Stimulated activated naive CD8-positive, alpha-beta T cell treated with anti-CD3 and anti-CD28 coated beads, Interleukin-15, amount 100 ng/mL, for 72 hours (primary cell): ENCODE data around the gene ATG3.

Experiments
- ATAC-seq: fragments of 150-1000 bp; cut with Tn5 transposase; 2 replicates; pipeline ENCODE4 v1.10.0; 2021; ENCODE audit warnings: mild to moderate bottlenecking, moderate library complexity
- DNase-seq, 2 donors: peaks; one replicate each; pipeline ENCODE4 v3.0.0; 2021 to 2022
- H3K27ac Mint-ChIP-seq, 2 donors: one replicate each; pipeline ENCODE4 v1.8.0; 2022; ENCODE audit warnings: mild to moderate bottlenecking in 2 of 2, mixed read lengths in 2 of 2, moderate library complexity in 2 of 2
- H3K27me3 Mint-ChIP-seq: one replicate; pipeline ENCODE4 v1.8.0; 2022; ENCODE audit warnings: mixed read lengths
- H3K4me1 Mint-ChIP-seq: one replicate; pipeline ENCODE4 v1.8.0; 2022; ENCODE audit warnings: mild to moderate bottlenecking, mixed read lengths
- H3K4me3 Mint-ChIP-seq, 2 donors: one replicate each; pipeline ENCODE4 v1.8.0; 2022; ENCODE audit warnings: mild to moderate bottlenecking in 2 of 2, mixed read lengths in 2 of 2, moderate library complexity in 1 of 2
- H3K9me3 Mint-ChIP-seq, 2 donors: one replicate each; pipeline ENCODE4 v1.8.0; 2022; ENCODE audit warnings: mixed read lengths in 2 of 2

The ATG3 gene

DNA sequence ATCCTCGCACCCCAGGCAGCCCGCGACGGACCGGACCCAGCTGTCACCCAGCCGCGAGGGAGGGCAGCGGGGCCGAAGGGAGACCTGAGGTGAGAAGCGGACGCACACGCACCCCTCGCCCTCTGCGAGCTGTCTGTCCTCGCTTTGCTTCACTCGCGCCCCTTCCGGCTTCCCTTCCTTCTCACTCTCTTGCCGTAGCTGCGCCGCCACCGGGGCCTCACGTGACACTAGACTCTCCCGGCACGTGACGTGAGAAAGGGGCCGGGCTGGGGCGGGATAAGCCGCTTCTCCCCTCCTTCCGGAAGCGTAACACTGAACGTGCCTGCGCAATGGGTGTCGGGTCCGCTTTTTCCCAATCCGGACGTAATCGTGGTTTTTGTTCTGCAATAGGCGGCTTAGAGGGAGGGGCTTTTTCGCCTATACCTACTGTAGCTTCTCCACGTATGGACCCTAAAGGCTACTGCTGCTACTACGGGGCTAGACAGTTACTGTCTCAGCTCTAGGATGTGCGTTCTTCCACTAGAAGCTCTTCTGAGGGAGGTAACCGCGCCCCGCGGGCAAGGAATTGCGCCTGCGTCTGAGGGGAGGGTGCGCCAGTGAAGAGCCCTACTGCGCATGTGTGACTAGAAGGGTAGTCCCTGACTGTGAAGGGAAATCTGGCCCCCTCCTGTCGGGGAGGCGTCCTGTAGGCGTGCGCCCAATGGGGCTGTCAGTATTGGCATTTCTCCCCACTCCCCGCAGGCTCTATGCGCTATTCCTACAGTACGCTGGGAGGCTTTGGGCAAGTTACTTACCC lies at the start of gene ATG3, which contains the start of gene SLC35A5:
Gene ATG3 (minus strand): TSS at position 229 of the 796 bp plus-strand sequence. CDS start 434 bp downstream, outside the sequence.
Gene SLC35A5 (plus strand): TSS at position 312 of the 796 bp plus-strand sequence. CDS start 1,359 bp downstream, outside the sequence.
- peaks cover 22% of the 10 kb centered on the region for H3K4me1 Mint-ChIP-seq
- DNase-seq = peak; percentile 96 to 98
- no peaks in the 10 kb centered on the region for H3K9me3 Mint-ChIP-seq

DNA sequence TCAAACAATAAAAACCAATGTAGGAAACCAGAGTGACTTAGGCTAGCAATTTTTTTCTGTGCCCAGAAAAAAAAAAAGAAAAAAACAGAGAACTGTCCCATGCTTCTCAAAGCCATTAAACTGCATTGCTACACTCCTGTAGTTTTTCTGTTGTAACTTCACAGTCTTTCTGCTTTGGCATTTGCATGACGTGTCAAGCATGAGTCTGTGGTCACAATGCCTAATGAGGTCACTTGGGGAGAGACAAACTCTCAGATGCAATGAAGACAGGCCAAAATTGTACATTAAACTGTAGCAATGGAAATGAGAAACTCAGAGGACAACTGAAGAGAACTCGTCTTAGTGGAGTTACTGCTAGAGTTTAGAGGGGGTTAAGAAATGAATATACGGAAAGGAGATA lies 48.4 kb upstream of the ATG3 start:
- Mint-ChIP-seq H3K27ac (no peak overlapping the region), H3K27me3 (peaks cover 13% of the 10 kb centered on the region), H3K4me1 (no peaks in the 10 kb centered on the region), H3K4me3 (no peak overlapping the region), H3K9me3 (no peaks in the 10 kb centered on the region)
- no peak for ATAC-seq
- no peak for DNase-seq

More for the DNA sequence above, at the start of gene ATG3, which contains the start of gene SLC35A5:
- Mint-ChIP-seq H3K4me3 (peak within 1 kb of the TSS; percentile 91 to 97), H3K27me3 (no peaks in the 10 kb centered on the region), H3K27ac (peak within 1 kb of the TSS; percentile 95 to 99)
- peak; percentile 88 for ATAC-seq

DNA sequence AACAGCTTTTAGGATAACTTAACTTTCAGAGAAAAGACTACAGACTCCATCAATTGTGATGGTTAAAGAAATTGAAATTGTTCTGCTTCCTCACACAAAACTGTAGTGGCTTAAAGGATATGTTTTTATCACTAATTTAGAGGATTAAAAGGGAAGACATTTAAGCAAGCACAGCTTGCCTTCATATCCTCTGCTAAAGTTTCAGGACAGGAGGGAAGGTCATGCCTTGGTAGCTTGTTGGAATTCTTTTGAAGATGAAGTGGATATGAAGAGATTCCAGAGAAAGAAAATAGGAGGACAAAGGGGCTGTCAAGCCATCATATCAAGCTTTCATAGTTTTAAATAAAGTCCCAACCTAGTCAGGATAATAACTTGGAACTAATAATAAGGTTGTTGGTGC lies 46.1 kb upstream of the ATG3 start:
- Mint-ChIP-seq H3K27ac (no peak overlapping the region), H3K4me1 (no peaks in the 10 kb centered on the region), H3K27me3 (peaks cover 13% of the 10 kb centered on the region), H3K9me3 (no peaks in the 10 kb centered on the region), H3K4me3 (no peak overlapping the region)
- DNase-seq = no peak
- no peak for ATAC-seq

DNA sequence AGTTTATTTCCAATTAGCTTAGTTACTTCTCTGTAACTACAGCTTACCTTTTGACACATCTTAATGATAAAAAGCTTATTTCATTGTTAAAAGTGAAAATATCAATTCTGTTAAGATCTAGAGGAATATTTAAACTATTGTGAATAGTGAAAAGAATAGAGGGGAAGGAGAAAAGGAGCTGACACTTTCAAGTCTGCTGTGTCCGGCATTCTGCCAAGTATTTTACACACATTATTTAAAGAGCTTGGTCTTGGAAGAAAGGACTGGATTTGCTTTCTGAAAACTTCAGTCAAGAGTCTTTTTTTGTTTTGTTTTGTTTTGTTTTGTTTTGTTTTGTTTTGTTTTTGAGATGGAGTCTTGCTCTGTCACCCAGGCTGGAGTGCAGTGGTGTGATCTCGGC lies 44.3 kb upstream of the ATG3 start:
- ATAC-seq (no peak), DNase-seq (no peak)
- no peaks in the 10 kb centered on the region for H3K9me3 Mint-ChIP-seq
- H3K27ac Mint-ChIP-seq = no peak overlapping the region
- no peak overlapping the region for H3K4me3 Mint-ChIP-seq
- H3K4me1 Mint-ChIP-seq = peaks cover 12% of the 10 kb centered on the region
- peaks cover 13% of the 10 kb centered on the region for H3K27me3 Mint-ChIP-seq

DNA sequence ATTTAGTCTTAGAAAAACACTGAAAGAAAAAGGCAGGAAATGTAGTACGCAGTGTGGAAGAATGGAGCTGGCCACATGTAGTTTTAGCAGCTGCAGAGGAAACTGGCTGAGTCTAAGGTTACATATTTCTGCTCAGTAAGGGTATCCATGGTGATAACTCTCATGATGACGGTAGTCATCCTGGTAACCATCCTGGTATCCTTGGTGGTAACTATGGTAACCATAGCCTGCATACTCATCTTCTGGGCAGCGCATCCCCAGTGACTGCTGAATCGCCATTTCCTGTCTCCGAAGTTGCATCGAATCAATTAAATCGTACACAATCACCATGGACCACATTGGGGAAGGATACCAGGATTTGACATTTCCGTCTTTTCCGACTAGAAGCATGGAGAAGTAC lies 43.5 kb upstream of the ATG3 start:
- ATAC-seq (peak; percentile 72), DNase-seq (peak in 1 of 2 donors; percentile 12)
- no peak overlapping the region for H3K4me3 Mint-ChIP-seq
- peaks cover 12% of the 10 kb centered on the region for H3K4me1 Mint-ChIP-seq
- no peak overlapping the region for H3K27ac Mint-ChIP-seq
- peaks cover 13% of the 10 kb centered on the region for H3K27me3 Mint-ChIP-seq
- H3K9me3 Mint-ChIP-seq = no peaks in the 10 kb centered on the region

DNA sequence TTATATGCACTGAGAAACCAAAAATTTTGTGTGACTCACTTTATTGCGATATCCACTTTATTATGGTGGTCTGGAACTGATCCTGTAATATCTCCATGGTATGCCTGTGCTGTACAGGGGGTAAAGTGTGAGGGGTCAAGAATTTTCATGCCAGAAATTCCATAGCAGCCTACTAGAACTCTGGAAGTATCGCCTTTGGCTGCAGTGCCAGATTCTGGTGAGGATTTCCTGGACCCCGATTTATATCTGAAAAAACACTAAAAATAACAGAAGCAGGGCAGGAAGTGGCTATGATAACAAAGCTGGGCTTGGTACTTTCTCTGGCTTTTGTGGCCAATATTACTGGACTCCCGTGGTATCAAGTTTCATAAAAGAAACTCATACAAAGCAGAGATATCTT lies 42.8 kb upstream of the ATG3 start:
- peaks cover 13% of the 10 kb centered on the region for H3K27me3 Mint-ChIP-seq
- no peaks in the 10 kb centered on the region for H3K9me3 Mint-ChIP-seq
- no peak overlapping the region for H3K4me3 Mint-ChIP-seq
- H3K27ac Mint-ChIP-seq = no peak overlapping the region
- DNase-seq (no peak), ATAC-seq (no peak)
- peaks cover 12% of the 10 kb centered on the region for H3K4me1 Mint-ChIP-seq

DNA sequence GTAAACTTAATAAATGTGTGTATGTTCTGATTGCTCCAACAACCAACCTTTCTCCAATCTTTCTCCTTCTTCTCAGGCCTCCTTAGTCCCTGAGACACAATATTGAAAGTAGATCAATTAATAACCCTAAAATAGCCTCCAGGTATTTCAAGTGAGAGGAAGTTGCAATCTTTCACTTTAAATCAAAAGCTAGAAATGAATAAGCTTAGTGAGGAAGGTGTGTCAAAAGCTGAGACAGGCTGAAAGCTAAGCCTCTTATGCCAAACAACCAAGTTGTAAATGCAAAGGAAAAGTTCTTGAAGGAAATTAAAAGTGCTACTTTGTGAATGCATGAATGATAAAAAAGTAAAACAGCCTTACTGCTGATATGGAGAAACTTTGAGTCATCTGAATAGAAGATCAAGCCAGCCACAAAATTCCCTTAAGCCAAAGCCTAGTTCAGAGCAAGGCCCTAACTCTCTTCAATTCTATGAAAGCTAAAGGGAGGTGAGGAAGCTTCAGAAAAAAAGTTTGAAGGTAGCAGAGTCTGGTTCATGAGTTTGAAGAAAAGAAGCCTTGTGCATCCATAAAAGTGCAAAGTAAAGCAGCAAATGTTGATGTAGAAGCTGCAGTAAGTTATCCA lies 40.6 kb upstream of the ATG3 start:
- Mint-ChIP-seq H3K27ac (peak overlapping the region in 1 of 2 donors; percentile 44), H3K4me3 (peak overlapping the region in 1 of 2 donors; percentile 6), H3K9me3 (no peaks in the 10 kb centered on the region), H3K27me3 (peaks cover 4% of the 10 kb centered on the region), H3K4me1 (peaks cover 12% of the 10 kb centered on the region)
- ATAC-seq = peak; percentile 69
- DNase-seq = no peak

DNA sequence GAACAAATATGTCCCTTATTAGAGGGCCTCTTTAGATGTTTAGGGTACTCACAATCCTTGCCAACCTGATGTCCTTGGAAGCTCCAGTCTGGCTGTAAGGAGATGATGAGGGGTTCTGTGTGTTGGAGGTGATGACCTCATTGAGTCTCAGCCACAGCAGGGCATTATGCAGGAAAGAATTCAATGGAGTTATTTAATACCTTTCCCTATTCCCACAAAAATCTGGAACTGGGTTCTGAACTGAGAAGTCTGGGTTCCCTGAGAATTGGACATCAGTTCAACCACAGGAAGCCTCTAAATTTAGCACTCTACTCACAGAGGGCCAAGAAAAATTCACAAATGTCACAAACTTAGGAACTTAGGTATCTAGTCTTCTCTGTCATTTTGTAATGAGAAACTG lies 37.0 kb upstream of the ATG3 start:
- no peak for DNase-seq
- H3K9me3 Mint-ChIP-seq = no peaks in the 10 kb centered on the region
- no peaks in the 10 kb centered on the region for H3K27me3 Mint-ChIP-seq
- peaks cover 12% of the 10 kb centered on the region for H3K4me1 Mint-ChIP-seq
- no peak overlapping the region for H3K27ac Mint-ChIP-seq
- no peak overlapping the region for H3K4me3 Mint-ChIP-seq
- ATAC-seq = no peak

DNA sequence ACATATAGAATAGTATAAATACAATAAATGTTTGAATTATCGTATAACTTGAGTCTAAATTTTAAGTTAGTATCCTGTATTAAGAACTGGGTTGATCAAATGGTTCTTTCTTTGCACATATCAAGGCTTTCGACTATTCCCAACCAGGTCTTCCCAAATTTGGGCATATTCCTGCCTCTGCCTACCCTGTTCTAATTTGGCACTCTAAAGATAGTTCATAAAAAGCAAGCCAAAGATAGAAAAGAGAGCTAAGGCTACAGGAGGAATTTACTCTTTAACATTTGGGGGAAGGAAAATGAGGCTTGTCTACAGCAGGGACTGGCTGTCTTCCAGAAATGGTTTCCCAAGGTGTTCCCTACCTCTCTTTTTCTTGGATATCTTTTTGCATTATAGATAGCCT lies 36.2 kb upstream of the ATG3 start:
- no peak for DNase-seq

DNA sequence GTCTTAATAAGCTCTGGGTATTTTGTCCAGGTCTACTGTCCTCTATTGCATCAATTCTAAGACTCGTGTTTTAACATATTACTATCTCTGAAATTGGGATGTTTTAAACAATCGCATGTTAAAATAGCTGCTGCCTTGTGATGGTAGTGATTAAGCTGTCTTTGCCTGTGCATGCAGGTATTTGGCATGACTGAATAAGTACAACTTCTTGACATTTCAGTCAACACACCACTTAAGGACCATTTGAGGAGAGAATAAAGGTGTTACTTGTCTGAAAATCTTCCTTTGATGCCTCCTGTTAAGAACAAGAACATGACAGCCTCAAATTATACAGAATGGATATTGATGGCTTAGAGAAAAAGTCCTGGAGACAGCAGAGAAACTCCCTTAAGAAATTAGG lies 33.1 kb upstream of the ATG3 start:
- Mint-ChIP-seq H3K4me1 (no peaks in the 10 kb centered on the region), H3K27ac (no peak overlapping the region), H3K27me3 (no peaks in the 10 kb centered on the region), H3K4me3 (no peak overlapping the region), H3K9me3 (no peaks in the 10 kb centered on the region)
- no peak for DNase-seq
- ATAC-seq = no peak

More for the DNA sequence above, 36.2 kb upstream of the ATG3 start:
- H3K27me3 Mint-ChIP-seq = no peaks in the 10 kb centered on the region
- H3K9me3 Mint-ChIP-seq = no peaks in the 10 kb centered on the region
- H3K4me1 Mint-ChIP-seq = peaks cover 12% of the 10 kb centered on the region
- ATAC-seq = no peak
- H3K4me3 Mint-ChIP-seq = no peak overlapping the region
- H3K27ac Mint-ChIP-seq = peak overlapping the region in 1 of 2 donors; percentile 34

DNA sequence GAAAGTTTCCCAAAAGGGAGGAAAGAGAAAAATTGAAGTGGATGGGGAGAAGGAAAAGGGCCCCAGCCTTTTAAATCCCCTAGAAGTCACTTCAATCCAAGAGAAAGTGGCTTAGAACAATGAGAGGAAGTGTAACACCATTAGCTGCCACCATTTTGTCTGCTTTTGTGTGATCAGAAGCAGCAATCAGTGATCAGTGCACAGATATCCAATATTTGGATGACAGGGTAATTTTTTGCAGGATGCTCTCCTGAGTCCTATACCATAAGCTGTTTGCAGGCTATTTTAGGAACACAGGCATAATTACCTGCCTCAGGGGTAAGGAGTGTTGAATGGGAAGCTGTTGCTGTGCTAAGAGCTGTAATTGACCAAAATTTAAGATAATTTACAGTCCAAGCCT lies 31.5 kb upstream of the ATG3 start:
- DNase-seq (no peak), ATAC-seq (no peak)
- Mint-ChIP-seq H3K4me1 (no peaks in the 10 kb centered on the region), H3K9me3 (no peaks in the 10 kb centered on the region), H3K27ac (no peak overlapping the region), H3K4me3 (no peak overlapping the region), H3K27me3 (no peaks in the 10 kb centered on the region)

DNA sequence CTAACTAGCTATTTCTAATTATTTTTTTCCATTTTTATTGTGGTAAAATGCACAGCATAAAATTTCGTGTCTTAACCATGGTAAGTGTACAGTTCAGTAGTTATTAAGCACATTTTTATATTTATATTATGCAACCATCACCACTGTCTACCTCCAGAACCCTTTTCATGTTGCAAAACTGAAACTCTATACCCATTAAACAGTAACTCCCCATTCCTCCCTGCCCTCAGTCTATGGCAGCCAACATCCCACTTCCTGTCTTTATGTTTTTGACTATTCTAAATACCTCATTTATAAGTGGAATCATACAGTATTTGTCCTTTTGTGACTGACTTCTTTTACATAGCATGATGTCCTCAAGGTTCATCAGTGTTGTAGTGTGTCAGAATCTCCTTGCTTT lies 25.6 kb upstream of the ATG3 start:
- peaks cover 5% of the 10 kb centered on the region for H3K4me1 Mint-ChIP-seq
- H3K27me3 Mint-ChIP-seq = no peaks in the 10 kb centered on the region
- no peaks in the 10 kb centered on the region for H3K9me3 Mint-ChIP-seq
- ATAC-seq = no peak
- H3K4me3 Mint-ChIP-seq = no peak overlapping the region
- no peak for DNase-seq
- no peak overlapping the region for H3K27ac Mint-ChIP-seq

DNA sequence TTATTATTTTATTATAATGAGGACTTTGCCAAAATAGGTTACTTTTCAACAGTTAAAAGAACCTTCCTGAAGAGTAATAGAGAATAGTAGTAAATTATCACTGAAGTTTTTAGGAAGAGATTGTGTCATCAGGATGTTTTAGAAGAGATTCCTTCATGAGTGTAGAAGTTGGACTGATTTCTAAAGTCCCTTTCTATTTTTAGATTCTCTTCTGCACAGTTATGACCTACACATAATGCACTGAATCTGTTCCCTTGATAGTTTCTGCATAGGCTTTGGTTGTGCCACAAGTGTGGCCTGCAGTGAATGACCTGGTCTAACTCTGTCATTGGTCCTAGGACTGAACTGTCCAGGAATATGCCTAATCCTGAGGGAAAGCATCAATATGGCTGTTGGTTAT lies 24.0 kb upstream of the ATG3 start:
- DNase-seq = no peak
- no peak for ATAC-seq
- H3K27ac Mint-ChIP-seq = no peak overlapping the region
- H3K9me3 Mint-ChIP-seq = no peaks in the 10 kb centered on the region
- no peak overlapping the region for H3K4me3 Mint-ChIP-seq
- H3K4me1 Mint-ChIP-seq = peaks cover 5% of the 10 kb centered on the region
- H3K27me3 Mint-ChIP-seq = no peaks in the 10 kb centered on the region

DNA sequence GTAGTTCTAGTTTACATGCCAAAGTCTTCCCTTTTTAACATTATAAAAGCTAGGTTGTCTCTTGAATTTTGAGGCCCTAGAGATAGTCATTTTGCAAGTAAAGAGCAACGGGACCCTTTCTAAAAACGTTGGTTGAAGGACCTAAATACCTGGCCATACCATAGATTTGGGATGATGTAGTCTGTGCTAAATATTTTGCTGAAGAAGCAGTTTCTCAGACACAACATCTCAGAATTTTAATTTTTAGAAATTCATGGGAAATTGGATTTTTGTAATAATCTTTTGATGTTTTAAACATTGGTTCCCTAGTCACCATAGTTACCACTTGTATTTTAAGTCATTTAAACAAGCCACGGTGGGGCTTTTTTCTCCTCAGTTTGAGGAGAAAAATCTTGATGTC lies 21.3 kb upstream of the ATG3 start:
- ATAC-seq (no peak), DNase-seq (no peak)
- Mint-ChIP-seq H3K4me3 (no peak overlapping the region), H3K4me1 (peaks cover 5% of the 10 kb centered on the region), H3K27me3 (no peaks in the 10 kb centered on the region), H3K27ac (no peak overlapping the region), H3K9me3 (no peaks in the 10 kb centered on the region)

DNA sequence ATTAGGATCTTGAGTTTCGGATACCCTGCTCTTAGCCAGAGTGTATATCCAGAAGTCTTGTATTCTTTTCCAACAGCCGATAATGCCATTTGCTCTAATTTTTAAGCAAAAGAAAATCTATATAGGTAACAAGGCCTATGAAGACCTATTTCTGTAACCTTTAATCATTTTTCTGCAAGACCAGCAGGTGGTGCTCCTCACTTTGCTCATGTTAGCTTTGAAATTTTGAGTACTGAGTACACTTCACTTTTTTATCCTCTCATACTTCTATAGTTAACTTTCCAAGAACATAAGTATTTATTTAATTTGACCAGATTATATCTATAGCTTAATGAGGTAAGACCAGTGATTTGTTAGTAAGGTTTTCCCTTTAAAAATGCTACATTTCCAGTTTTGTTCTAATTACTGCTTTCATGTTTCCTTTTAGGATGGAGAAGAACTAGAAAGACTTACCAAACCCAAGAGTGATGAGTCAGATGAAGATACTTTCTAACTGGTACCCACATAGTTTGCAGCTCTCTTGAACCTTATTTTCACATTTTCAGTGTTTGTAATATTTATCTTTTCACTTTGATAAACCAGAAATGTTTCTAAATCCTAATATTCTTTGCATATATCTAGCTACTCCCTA lies 20.6 kb upstream of the ATG3 start:
- H3K9me3 Mint-ChIP-seq = no peaks in the 10 kb centered on the region
- peak; percentile 56 for ATAC-seq
- no peaks in the 10 kb centered on the region for H3K27me3 Mint-ChIP-seq
- H3K27ac Mint-ChIP-seq = no peak overlapping the region
- H3K4me1 Mint-ChIP-seq = peaks cover 2% of the 10 kb centered on the region
- DNase-seq = peak in 1 of 2 donors; percentile 14
- no peak overlapping the region for H3K4me3 Mint-ChIP-seq

DNA sequence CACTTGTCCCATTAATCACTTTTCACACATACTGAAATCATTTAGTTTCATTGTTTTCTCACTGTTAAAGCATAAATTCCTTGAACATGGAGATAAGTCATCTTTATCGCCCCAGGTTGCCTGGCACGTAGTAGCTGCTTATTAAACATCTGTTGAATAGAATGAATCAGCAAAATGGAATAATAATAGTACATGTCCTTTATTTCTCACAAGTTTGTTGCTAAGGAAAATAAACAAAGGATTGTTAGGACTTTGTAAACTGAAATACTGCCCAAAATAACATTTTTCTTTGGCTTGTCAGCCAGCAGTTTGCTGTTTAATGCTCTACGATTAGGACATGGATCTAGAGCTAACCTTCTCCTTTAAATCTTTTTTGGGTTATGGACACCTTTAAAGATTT lies 17.9 kb upstream of the ATG3 start:
- no peaks in the 10 kb centered on the region for H3K4me1 Mint-ChIP-seq
- no peaks in the 10 kb centered on the region for H3K27me3 Mint-ChIP-seq
- no peak overlapping the region for H3K4me3 Mint-ChIP-seq
- ATAC-seq (no peak), DNase-seq (no peak)
- no peak overlapping the region for H3K27ac Mint-ChIP-seq
- no peaks in the 10 kb centered on the region for H3K9me3 Mint-ChIP-seq
